Endothelial cell of hepatic sinusoid (primary cell): ENCODE results near the gene PCDHGC4.

ENCODE experiments used
- in situ Hi-C: cut with HindIII; loops from 2 replicates; pipeline ENCODE4 v1.10.0; 2017; ENCODE audit warnings: low sequenced_read_pairs

PCDHGC4 gene

DNA sequence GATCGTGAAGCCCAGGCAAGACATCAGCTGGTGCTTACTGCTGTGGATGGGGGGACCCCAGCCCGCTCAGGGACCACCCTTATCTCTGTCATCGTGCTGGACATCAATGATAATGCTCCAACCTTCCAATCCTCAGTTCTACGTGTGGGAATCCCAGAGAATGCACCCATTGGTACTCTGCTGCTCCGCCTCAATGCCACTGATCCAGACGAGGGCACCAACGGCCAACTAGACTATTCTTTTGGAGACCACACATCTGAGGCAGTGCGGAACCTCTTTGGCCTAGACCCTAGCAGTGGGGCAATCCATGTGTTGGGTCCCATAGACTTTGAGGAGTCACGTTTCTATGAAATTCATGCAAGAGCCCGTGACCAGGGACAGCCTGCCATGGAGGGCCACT lies 5.0 kb downstream of the PCDHGC4 start:
- in situ Hi-C loops = loop anchor here (5.0 kb wide), 1 partner anchor 32 kb away; no protein-coding TSS in a partner anchor

DNA sequence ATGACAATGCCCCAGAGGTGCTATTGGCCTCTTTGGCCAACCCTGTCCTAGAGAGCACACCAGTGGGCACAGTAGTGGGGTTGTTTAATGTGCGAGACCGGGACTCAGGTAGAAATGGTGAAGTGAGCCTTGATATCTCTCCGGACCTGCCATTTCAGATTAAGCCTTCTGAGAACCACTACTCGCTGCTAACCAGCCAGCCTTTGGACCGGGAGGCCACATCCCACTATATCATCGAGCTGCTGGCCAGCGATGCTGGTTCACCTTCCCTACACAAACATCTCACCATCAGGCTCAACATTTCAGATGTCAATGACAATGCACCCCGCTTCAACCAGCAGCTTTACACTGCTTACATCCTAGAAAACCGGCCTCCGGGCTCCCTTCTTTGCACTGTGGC lies 5.4 kb downstream of the PCDHGC4 start:
- in situ Hi-C loops = no loop called here

DNA sequence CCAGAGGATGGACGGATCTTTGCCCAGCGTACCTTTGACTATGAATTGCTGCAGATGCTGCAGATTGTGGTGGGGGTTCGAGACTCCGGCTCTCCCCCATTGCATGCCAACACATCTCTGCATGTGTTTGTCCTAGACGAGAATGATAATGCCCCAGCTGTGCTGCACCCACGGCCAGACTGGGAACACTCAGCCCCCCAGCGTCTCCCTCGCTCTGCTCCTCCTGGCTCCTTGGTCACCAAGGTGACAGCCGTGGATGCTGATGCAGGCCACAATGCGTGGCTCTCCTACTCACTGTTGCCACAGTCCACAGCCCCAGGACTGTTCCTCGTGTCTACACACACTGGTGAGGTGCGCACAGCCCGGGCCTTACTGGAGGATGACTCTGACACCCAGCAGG lies 5.9 kb downstream of the PCDHGC4 start:
- in situ Hi-C loops = no loop called here

DNA sequence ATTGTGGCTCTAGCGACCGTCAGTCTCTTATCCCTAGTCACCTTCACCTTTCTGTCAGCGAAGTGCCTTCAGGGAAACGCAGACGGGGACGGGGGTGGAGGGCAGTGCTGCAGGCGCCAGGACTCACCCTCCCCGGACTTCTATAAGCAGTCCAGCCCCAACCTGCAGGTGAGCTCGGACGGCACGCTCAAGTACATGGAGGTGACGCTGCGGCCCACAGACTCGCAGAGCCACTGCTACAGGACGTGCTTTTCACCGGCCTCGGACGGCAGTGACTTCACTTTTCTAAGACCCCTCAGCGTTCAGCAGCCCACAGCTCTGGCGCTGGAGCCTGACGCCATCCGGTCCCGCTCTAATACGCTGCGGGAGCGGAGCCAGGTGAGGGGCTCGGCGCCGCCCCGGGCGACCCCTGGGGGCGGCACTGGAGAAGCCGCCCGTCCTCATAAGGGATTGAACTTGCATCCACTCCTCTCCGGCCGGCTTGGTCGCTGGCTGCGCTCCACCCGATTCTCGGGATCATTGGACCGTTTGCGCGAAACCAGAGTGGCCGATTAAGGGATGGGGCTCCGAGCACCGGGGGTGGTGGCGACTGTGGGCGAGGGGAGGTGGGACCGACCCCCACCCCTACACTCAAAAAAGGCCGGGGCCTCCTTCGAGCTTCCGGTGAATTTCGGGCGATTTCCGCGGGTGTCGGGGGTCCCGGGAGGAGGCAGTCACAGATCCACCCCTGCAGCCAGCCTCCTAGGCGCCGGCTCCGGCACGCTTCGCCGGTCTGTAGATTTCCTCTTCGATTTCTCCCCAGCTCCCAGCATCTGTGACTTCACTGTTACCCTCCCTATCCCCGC lies 6.7 kb downstream of the PCDHGC4 start:
- in situ Hi-C loops = no loop called here

DNA sequence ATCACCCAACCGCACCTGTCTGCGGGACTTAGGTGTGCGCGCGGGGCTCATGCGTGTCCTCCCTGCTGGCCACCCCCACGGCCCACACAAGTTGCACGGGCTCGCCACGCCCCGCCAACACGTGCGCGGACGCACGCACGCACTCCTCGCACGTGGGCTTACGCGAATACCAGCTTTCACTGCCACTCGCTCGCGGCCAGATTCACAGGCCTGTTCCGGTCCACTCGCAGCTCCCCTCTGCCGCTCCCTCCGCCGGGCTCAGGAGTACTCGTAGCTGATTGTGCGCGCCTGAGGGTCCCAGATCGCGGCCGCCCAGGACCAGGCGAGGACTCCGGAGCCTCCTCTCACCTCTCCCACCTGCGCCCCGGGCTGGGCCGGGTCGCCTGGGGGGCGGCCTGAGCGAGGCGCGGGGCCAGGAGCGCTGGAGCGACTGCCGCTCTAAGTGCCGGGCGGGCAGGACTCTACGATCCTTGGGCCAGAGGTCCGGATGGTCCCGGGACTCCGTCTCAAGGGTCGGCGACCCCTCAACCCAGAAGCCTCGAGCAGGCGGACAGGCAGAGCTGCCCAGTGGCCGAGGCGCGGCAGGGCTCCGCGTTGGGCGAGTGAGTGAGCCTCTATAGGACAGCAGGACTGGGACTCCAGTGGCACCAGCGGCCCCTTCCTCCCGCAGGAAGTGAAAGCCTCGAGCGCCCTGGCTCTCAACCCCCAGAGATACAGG lies 7.5 kb downstream of the PCDHGC4 start:
- in situ Hi-C loops = no loop called here

DNA sequence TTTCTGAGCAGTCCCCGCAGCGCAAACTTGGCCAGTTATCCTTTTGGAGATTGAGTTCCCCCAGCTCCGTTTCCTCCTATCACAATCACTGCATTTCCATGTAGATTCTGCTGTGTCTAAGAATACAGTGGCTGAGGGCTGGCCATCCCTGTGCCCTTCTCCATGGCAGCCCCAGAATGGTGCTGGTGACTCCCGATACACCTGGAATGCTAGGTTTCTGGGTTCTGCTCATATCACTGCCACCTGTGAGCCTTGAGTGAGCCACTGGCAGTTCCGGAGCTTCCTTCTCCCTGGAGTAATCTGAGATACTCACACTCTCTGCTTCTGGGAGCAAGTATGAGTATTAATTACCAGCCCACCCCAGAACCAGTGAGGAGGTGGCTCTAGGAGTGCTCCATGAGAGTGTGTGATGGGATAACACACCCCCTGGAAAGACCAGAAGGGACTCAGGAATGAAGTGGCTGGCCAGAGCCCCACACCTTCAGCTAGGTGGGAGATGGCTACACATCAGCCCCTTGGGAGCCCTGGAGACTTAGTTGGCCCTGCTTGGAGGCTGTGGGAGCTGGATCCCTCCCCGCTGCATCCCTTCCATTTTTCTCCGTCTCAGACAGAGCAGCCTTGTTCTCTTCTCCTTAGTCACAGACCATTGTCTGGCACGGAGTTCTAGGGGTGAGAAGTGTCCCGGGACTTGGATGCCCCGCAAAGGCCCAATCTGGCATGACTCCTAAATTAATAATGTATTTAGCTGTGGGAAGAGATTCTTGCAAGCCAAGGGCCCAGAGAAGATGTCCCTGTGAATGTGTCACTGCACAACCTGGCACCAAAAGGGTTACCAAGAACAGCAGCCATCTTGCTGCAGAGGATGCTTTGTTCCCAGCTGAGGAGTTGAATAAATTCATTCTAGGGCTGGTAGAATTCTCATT lies 8.9 kb downstream of the PCDHGC4 start:
- in situ Hi-C loops = no loop called here

DNA sequence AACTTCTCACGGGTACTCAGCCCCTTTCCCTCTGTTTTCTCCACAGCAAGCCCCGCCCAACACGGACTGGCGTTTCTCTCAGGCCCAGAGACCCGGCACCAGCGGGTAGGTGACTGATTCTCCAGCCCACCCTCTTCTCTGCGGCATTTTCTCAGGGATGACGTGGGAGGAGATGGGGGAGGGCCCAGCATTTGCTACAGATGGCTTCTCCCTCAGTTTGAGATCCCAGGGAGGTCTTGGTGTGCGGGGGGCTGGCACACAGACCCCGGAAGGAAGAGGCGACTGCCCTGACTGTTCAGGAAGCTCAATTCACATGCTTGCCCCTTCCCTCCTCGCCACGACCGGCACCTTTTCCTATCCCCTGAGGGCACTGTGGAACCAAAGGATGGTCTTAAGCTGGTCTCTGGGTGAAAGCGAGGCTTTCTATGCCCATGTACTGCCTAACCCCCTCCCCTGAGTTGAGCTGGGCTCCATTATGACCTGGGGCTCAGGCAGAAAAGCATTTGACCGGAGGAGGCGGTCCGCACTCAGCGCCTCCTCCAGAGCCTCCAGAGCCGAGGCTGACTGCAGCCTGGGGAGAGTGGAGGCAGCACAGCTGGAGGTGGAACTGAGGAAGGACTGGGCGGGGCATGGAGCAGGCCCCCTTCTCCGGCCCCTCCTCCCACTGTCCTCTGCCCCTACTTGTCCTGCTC lies 10.1 kb downstream of the PCDHGC4 start:
- in situ Hi-C loops = no loop called here

DNA sequence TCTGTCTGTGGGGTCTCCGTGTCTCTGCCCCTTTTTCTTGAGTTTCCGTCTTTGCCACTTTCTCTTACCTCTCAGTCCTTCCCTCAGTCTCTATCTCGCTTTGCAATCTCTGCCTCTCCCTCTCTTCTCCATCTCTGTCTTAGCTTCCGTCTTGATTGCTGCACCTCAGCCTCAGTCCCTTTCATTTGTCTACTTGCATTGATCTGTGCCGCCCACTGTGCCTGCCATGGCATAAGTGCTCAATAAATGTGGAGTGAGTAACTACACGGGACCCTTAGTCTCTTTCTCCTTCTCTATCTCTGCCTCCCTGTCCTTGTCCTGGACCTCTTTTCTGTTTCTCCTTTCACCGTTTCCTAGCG lies 10.6 kb downstream of the PCDHGC4 start:
- in situ Hi-C loops = no loop called here

DNA sequence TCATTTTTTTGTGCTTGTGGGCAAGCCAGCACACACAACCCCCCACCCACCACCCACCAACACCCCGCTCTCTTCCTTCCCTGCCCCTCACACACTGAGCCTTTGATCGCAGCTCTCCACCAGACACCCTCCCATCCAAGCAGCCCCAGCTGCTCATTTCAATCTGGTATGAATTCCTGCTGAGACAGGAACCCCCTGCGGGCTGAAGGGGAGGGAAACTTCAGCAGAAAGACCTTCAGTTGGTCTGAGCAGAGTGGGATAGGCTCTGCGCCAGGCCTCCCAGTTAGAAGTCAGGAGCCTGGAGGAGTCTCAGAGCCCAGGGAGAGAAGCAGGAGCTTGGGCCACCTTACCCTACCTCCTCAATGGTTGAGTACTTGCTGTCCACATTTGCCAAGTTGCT lies 11.2 kb downstream of the PCDHGC4 start:
- in situ Hi-C loops = no loop called here

DNA sequence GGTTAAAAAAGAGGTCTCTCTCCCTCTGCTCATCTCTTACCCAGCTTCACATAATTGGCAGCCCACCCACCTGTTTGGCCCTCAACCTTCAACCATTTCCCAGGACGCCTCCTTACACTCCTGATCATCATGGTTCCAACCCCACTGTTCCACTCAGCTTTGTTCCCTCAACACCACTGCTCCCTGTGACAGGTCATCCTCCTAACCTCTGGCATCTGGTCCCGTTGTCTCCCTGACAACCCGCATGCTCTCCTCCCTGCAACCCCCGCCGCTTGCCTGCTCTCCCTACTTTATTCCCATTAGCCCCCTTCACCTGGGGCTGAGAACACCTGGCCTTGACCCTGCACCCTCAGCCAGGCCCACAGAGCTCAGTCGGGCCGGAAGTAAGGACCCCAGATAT lies 16.9 kb downstream of the PCDHGC4 start:
- in situ Hi-C loops = no loop called here

DNA sequence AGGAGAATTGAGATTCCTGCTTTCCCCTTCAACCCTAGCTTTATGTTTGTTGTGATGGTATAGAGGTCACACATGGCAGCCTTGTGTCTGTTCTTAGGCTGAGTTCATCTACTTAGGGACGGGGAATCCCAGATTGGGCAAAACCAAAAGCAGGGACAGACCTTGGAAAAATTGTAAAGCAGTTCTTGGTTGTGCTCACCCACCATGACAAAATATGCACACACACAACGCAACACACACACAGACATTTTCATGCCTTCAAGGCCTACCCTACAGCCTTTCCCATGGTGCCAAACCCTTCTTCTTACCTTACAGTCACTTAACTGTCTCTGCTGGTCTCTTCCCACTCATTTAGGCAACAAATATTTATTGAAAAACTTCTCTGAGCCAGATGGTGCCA lies 18.9 kb downstream of the PCDHGC4 start:
- in situ Hi-C loops = no loop called here

DNA sequence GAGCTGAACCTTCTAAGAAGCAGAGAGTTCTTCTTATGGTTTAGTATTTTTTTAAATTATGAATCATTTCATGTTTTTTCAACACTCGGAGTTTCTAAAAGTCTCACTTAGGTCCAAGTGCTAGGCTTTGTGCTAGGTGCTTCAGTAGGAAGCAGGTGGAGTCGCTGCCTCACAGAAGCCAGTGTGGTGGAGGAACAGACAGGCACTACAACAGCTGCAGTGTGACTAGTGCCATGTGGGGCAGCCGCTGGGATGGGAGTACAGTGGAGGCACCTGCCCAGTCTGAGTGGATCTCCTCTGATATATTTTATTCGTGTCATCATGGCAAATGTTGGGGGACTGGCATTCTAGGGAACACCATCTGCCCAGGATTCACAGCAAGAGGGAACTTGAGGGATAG lies 19.4 kb downstream of the PCDHGC4 start:
- in situ Hi-C loops = no loop called here

DNA sequence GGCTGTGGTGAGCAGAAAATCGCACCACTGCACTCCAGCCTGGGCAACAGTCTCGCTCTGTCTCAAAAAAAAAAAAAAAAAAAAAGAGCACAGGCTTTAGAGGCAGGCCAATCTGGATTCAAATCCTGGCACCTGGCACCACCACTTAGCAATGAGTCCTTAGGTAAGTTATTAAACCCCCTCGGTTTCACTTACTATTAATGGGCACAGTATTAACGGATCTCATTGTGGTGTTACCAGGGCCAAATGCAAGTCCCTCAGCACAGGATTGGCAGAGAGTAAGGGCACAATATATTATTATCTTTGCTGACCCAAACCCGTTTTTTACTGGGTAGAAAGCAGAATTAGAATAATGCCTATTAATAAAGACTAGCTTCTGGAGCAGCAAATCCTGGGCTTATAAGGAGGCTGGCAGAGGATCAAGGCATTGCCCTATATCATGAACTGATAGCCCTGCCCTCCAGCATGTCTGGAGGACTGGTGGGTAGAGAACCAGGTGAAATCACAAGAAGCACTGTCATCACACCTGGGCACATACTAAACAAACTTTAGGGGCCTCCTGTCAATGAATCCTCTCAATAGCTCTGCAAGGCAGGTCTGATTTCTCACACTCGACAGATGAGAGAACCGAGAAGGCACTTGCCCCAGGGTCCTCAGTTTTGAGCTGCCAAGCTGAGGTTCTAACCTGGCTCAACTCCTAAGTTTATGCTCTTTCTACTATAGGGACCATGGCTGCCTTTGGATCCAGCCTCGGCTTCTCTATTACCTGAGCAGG lies 21.7 kb downstream of the PCDHGC4 start:
- in situ Hi-C loops = no loop called here

DNA sequence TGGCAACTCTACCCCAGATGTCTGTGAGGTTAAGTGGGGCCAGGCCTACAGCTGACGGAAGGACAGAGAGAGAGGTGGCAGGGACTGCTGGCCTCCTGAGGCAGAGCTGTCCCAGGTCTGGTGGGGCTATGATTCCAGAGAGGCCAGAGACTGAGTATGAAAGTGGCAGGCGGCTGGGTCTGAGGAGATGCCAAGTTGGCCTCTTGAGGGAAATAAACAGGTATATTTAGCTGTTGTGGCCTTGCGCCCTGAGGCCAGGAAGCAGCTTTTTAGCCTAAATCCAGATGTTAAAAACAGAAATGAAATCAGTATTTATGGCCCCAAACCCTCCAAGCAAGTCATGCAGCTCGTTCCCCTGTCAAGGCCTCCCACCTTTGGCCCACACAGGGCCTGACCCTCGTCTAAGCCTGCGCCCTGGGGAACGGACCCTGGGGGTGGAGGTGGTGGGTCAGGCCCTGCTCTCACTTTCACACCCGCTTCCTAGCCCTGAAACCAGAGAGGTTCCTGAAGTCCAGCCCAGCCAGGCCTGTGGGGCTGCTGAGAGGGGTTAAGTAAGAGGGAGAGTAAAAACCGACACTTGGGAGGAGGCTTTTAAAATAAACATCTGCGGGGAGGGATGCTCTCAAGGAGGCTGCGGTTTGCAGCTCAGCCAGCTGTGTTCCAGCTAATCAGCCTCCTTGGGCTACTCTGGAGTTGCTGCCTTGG lies 22.7 kb downstream of the PCDHGC4 start:
- in situ Hi-C loops = no loop called here

DNA sequence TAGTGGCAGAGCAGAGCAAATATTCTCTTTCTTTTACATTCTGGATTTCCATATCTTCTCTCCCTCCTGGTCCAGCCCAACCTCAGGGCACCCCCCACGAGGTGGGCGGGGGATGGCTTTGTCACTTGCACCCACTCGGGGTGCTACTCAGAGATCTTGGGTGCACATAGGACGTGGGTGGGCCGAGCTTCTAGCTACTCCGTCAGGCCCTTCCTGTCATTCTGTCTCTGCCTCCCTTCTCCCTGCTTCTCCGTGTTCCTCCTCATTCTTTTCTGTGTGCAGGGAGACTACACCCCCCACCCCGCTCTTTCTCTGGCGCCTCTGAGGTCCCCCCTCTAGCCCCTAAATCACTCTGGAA lies 23.6 kb downstream of the PCDHGC4 start:
- in situ Hi-C loops = no loop called here

DNA sequence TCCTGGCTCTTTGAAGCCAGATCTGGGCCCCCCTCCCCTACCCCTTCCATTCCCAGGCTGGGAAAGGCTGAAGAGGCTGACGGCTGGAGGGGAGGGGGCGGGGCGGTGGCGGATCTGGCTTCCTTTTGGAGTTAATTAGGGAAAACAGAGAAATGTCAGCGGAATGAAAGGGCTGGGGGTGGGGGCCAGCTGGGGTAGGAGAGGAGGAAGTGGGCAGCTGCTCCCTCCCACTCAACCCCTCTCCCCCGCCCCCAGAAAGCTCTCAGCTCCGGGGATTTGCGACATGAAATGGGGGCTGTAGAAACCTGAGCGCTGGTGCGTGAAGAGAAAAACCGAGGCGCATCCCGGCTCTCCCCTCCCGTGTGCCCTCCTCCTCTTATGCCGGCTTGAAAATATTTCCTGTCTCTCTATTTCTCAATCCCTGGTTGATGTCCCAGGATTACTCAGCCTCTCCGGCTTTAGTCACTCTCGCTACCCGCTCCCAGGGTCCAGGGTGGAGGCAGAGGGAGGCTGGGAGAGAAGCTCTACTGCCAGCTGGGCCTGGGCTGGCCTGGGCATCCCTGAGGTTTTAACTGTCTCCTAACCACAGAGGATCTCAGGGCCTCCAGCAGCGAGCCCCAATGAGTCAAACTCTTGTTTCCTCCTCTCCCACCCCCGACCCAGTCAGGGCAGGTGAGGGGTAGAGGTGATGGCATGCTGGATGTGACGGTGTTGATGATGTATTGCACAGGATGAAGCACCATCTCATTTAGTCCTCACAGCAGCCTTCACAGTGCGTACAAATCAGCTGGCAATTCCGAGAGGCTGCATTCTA lies 24.2 kb downstream of the PCDHGC4 start:
- in situ Hi-C loops = no loop called here

DNA sequence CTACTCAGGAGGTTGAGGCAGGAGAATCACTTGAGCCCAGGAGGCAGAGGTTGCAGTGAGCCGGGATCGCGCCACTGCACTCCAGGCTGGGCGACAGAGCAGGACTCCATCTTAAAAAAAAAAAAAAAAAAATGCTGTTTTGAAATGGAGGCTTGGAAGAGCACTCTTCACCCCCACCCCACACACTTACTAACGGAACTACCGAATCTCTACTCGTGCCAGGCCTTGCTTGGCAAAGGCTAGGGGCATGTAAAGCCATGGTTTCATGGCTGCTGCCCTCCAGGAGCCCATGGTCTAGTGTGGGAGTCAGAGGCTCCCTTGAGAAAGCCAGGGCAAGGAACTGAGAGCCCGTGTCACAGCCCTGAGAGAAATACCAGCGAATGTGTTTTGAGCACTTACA lies 25.3 kb downstream of the PCDHGC4 start:
- in situ Hi-C loops = loop anchor here (5.0 kb wide), 1 partner anchor 68 kb away; no protein-coding TSS in a partner anchor

DNA sequence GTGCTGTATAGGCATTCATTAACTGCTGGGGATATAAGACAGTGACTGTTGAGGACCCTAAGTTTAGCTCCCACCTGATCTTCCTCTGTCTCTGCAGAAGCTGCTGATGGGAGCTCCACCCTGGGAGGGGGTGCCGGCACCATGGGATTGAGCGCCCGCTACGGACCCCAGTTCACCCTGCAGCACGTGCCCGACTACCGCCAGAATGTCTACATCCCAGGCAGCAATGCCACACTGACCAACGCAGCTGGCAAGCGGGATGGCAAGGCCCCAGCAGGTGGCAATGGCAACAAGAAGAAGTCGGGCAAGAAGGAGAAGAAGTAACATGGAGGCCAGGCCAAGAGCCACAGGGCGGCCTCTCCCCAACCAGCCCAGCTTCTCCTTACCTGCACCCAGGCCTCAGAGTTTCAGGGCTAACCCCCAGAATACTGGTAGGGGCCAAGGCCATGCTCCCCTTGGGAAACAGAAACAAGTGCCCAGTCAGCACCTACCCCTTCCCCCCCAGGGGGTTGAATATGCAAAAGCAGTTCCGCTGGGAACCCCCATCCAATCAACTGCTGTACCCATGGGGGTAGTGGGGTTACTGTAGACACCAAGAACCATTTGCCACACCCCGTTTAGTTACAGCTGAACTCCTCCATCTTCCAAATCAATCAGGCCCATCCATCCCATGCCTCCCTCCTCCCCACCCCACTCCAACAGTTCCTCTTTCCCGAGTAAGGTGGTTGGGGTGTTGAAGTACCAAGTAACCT lies 26.2 kb downstream of the PCDHGC4 start:
- in situ Hi-C loops = loop anchor here (5.0 kb wide), 1 partner anchor 69 kb away; no protein-coding TSS in a partner anchor
